H9 (cell line): Measurements from ENCODE around the gene NCKAP5. TPM values are rescaled to one million over a fixed set of nuclear protein-coding genes. Genes with fewer than 3 reads are reported as not detected.

Experiments used
- DNase-seq: peaks from one replicate; pipeline ENCODE4 v3.0.0-alpha.2; 2017
- H2AFZ ChIP-seq: one replicate; pipeline ENCODE4 v1.6.1; 2013; ENCODE audit warnings: mild to moderate bottlenecking, low read length, control low read depth, moderate library complexity
- H2AK5ac ChIP-seq: 2 replicates; pipeline ENCODE4 v1.6.1; 2013; ENCODE audit warnings: low read length, control low read depth, mixed read lengths; ENCODE audit not compliant: insufficient read length
- H2BK120ac ChIP-seq: one replicate; pipeline ENCODE4 v1.6.1; 2013; ENCODE audit warnings: low read depth, mild to moderate bottlenecking, low read length, control low read depth, inconsistent platforms; ENCODE audit not compliant: poor library complexity, severe bottlenecking
- H2BK12ac ChIP-seq: 2 replicates; pipeline ENCODE4 v1.6.1; 2013; ENCODE audit warnings: low read length, control low read depth, mixed read lengths, low read depth; ENCODE audit not compliant: insufficient read length
- H2BK15ac ChIP-seq: 2 replicates; pipeline ENCODE4 v1.6.1; 2013; ENCODE audit warnings: low read depth, low read length, control low read depth
- H2BK20ac ChIP-seq: one replicate; pipeline ENCODE4 v1.6.1; 2013; ENCODE audit warnings: low read depth, mild to moderate bottlenecking, low read length, control low read depth, inconsistent platforms; ENCODE audit not compliant: poor library complexity, severe bottlenecking
- H2BK5ac ChIP-seq: 2 replicates; pipeline ENCODE4 v1.6.1; 2013; ENCODE audit warnings: low read length, control low read depth, mixed read lengths; ENCODE audit not compliant: insufficient read length
- H3K14ac ChIP-seq: 2 replicates; pipeline ENCODE4 v1.6.1; 2013; ENCODE audit warnings: low read length, control low read depth; ENCODE audit not compliant: insufficient read depth
- H3K18ac ChIP-seq: 2 replicates; pipeline ENCODE4 v1.6.1; 2013; ENCODE audit warnings: low read depth, mild to moderate bottlenecking, mixed read lengths, low read length, control low read depth; ENCODE audit not compliant: insufficient read length
- H3K23ac ChIP-seq: 2 replicates; pipeline ENCODE4 v1.6.1; 2013; ENCODE audit warnings: low read length, control low read depth, mixed read lengths, low read depth; ENCODE audit not compliant: insufficient read length
- H3K23me2 ChIP-seq: 2 replicates; pipeline ENCODE4 v1.6.1; 2013; ENCODE audit warnings: low read depth, mild to moderate bottlenecking, mixed read lengths, low read length, control low read depth; ENCODE audit not compliant: insufficient read length, poor library complexity, severe bottlenecking
- H3K27ac ChIP-seq: 2 replicates; pipeline ENCODE4 v1.5.1; 2013; ENCODE audit warnings: low read length, control low read depth, mixed read lengths, low read depth; ENCODE audit not compliant: insufficient read length
- H3K27me3 ChIP-seq: 2 replicates; pipeline ENCODE4 v1.6.1; 2013; ENCODE audit warnings: low read length, control low read depth, inconsistent platforms; ENCODE audit not compliant: insufficient read depth
- H3K4ac ChIP-seq: 2 replicates; pipeline ENCODE4 v1.6.1; 2013; ENCODE audit warnings: low read depth, mild to moderate bottlenecking, control low read depth, inconsistent platforms, low read length, moderate library complexity
- H3K4me1 ChIP-seq: 2 replicates; pipeline ENCODE4 v1.6.1; 2013; ENCODE audit warnings: low read length, control low read depth, inconsistent platforms; ENCODE audit not compliant: insufficient read depth
- H3K4me2 ChIP-seq: 2 replicates; pipeline ENCODE4 v1.6.1; 2013; ENCODE audit warnings: low read length, control low read depth, mixed read lengths; ENCODE audit not compliant: insufficient read length, insufficient read depth
- H3K56ac ChIP-seq: 2 replicates; pipeline ENCODE4 v1.6.1; 2013; ENCODE audit warnings: low read depth, mild to moderate bottlenecking, mixed read lengths, low read length, control low read depth; ENCODE audit not compliant: insufficient read length
- H3K79me1 ChIP-seq: 2 replicates; pipeline ENCODE4 v1.6.1; 2013; ENCODE audit warnings: low read depth, mild to moderate bottlenecking, moderate library complexity, low read length, control low read depth, inconsistent platforms; ENCODE audit not compliant: insufficient read depth, poor library complexity, severe bottlenecking
- H3K79me2 ChIP-seq: 2 replicates; pipeline ENCODE4 v1.6.1; 2013; ENCODE audit warnings: low read length, control low read depth, inconsistent platforms; ENCODE audit not compliant: insufficient read depth
- H3K9ac ChIP-seq: 2 replicates; pipeline ENCODE4 v1.6.1; 2013; ENCODE audit warnings: low read length, control low read depth, mixed read lengths; ENCODE audit not compliant: insufficient read length; ENCODE audit errors: extremely low read depth
- H3K9me3 ChIP-seq: one replicate; pipeline ENCODE4 v1.6.1; 2013; ENCODE audit warnings: low read depth, low read length, inconsistent platforms; ENCODE audit not compliant: control insufficient read depth
- H3T11ph ChIP-seq: one replicate; pipeline ENCODE4 v1.6.1; 2013; ENCODE audit warnings: mild to moderate bottlenecking, low read length, control low read depth, inconsistent platforms
- H4K20me1 ChIP-seq: one replicate; pipeline ENCODE4 v1.6.1; 2013; ENCODE audit not compliant: control insufficient read depth, insufficient read length, insufficient read depth
- H4K5ac ChIP-seq: 2 replicates; pipeline ENCODE4 v1.6.1; 2013; ENCODE audit warnings: low read depth, mild to moderate bottlenecking, mixed read lengths, low read length, control low read depth; ENCODE audit not compliant: insufficient read length
- H4K8ac ChIP-seq: replicated peaks from 2 replicates; pipeline ENCODE4 v1.6.1; 2013; ENCODE audit warnings: low read length, control low read depth, mixed read lengths, low read depth; ENCODE audit not compliant: insufficient read length
- H4K91ac ChIP-seq: 2 replicates; pipeline ENCODE4 v1.6.1; 2013; ENCODE audit warnings: low read depth, mild to moderate bottlenecking, moderate library complexity, mixed read lengths, low read length, control low read depth; ENCODE audit not compliant: insufficient read length
- H3K27ac Mint-ChIP-seq, 3 experiments: 2 replicates in 2 of 3; 3 replicates in 1 of 3; pipeline ENCODE4 v1.8.0; 2020 to 2021; ENCODE audit warnings: mixed read lengths in 3 of 3, mild to moderate bottlenecking in 1 of 3, moderate library complexity in 1 of 3
- H3K27me3 Mint-ChIP-seq: 2 replicates; pipeline ENCODE4 v1.8.0; 2021; ENCODE audit warnings: low read depth, mild to moderate bottlenecking, moderate library complexity, mixed read lengths
- H3K36me3 Mint-ChIP-seq, 3 experiments: 2 replicates in 2 of 3; 3 replicates in 1 of 3; pipeline ENCODE4 v1.8.0; 2020 to 2021; ENCODE audit warnings: low read depth in 3 of 3, mixed read lengths in 3 of 3; ENCODE audit not compliant: insufficient read depth in 1 of 3
- H3K4me1 Mint-ChIP-seq, 2 experiments: 2 replicates each; pipeline ENCODE4 v1.8.0; 2020; ENCODE audit warnings: mixed read lengths in 2 of 2
- H3K4me3 Mint-ChIP-seq, 2 experiments: 2 replicates in 1 of 2; 3 replicates in 1 of 2; pipeline ENCODE4 v1.8.0; 2020 to 2021; ENCODE audit warnings: mild to moderate bottlenecking in 2 of 2, mixed read lengths in 2 of 2, moderate library complexity in 1 of 2
- H3K9me3 Mint-ChIP-seq, 2 experiments: 2 replicates in 1 of 2; 3 replicates in 1 of 2; pipeline ENCODE4 v1.8.0; 2020; ENCODE audit warnings: mild to moderate bottlenecking in 2 of 2, mixed read lengths in 2 of 2, moderate library complexity in 1 of 2
- CTCF ChIP-seq: fragments of 200-600 bp; sonication (generic); conservative IDR thresholded peaks from 3 replicates; pipeline ENCODE4 v1.8.0; 2021; ENCODE audit warnings: antibody characterized with exemption, mild to moderate bottlenecking
- WGBS: extraction: QIAGEN DNeasy Blood & Tissue Kit; methylation state at CpG from one replicate; pipeline ENCODE4 v1.1.7; 2013; ENCODE audit warnings: missing lambda C conversion rate, low lambda C conversion rate, mixed read lengths; ENCODE audit not compliant: insufficient read length; ENCODE audit errors: extremely low coverage; 5-methylcytosine and 5-hydroxymethylcytosine counted together
- total RNA-seq: library from RNA; stranded (reverse); gene quantifications from 2 replicates; pipeline ENCODE4 v1.2.1, GENCODE V29; 2021

The NCKAP5 gene
- total RNA-seq, 1 experiment from 2014 or later, result 0.26 TPM

GRCh38 chr2:132971310-132972061, 596.8 kb downstream of the NCKAP5 start:
- no peak for DNase-seq
- no peak overlapping the region for H3K4me3 Mint-ChIP-seq
- Histone ChIP-seq H2AK5ac (no peak overlapping the region), H2BK120ac (no peak overlapping the region), H3K18ac (no peak overlapping the region), H3K14ac (no peak overlapping the region), H3K4me1 (peaks cover 2% of the 10 kb centered on the region; the same call in 1 of the 2 replicates), H3K4me2 (no peak overlapping the region), H3T11ph (no peak overlapping the region), H3K27me3 (no peaks in the 10 kb centered on the region), H3K27ac (no peak overlapping the region), H2AFZ (no peak overlapping the region), H4K20me1 (no peaks in the 10 kb centered on the region), H3K9ac (no peak overlapping the region), H3K79me2 (no peaks in the 10 kb centered on the region), H3K9me3 (no peaks in the 10 kb centered on the region), H2BK20ac (no peak overlapping the region), H3K23ac (no peak overlapping the region), H4K5ac (no peak overlapping the region), H4K91ac (no peak overlapping the region), H2BK12ac (no peak overlapping the region), H2BK15ac (no peak overlapping the region), H2BK5ac (no peak overlapping the region), H3K79me1 (no peaks in the 10 kb centered on the region), H4K8ac (no peak overlapping the region), H3K56ac (no peak overlapping the region), H3K4ac (no peak overlapping the region), H3K23me2 (no peaks in the 10 kb centered on the region)
- WGBS, result no CpG with 5 or more reads among the region's 7 CpGs
- H3K27me3 Mint-ChIP-seq, result no peaks in the 10 kb centered on the region
- H3K36me3 Mint-ChIP-seq, result no peaks in the 10 kb centered on the region
- H3K27ac Mint-ChIP-seq, result no peak overlapping the region
- no peaks in the 10 kb centered on the region for H3K9me3 Mint-ChIP-seq
- H3K4me1 Mint-ChIP-seq, result peaks cover 19 to 22% of the 10 kb centered on the region in 2 experiments
- no peak for TF ChIP-seq CTCF
